ENCODE results near the gene MZT1.

Gene MZT1

DNA sequence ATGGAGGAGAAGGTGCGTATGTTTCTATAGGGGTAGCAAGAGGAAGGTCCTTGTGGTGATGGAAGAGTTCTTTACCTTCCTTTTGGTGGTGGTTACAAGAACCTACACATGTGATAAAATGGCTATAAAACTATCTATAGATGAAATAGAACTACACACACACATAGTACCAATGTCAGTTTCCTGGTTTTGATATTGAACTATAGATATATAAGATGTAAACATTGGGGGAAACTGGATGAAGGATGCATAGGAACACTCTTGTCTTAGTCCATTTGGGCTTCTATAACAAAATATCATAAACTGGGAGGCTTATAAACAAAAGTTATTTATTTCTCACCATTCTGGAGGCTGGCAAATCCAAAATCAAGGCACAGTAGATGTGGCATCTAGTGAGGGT lies 47.1 kb downstream of the MZT1 start:
- DNase-seq (ENCODE audit: low read depth in 2 of 2) = no peak

- DNase-seq (ENCODE audit: low read depth in 2 of 2) = no peak
Observed at GRCh38 chr13:72678312-72678711, 49.1 kb downstream of the MZT1 start.

GRCh38 chr13:72677431-72677830 lies 50.0 kb downstream of the MZT1 start:
- DNase-seq (ENCODE audit: low read depth in 2 of 2) = no peak

DNA sequence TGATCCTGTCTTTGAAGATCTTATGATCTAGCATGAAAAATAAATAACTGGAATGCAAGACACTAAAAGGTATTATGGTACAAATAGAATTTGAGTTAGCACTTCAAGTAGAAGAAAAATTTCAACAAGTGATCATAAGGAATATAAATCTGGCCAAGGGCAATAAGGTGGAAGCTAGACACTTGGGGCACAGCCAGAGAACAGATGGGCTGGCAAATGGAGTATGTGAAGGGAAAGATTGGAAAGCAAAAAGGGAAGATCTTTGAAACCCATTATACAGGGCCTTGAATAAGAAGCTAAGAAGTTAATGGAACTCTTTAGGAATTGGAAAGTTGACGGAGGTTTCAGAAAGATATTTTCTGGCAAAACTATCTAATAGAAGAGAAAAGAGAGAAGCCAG lies 61.0 kb downstream of the MZT1 start:
- no peak for DNase-seq (ENCODE audit: low read depth in 2 of 2)

- no peak for DNase-seq (ENCODE audit: low read depth in 2 of 2)
Observed at GRCh38 chr13:72662548-72662947, 64.9 kb downstream of the MZT1 start.

Data from activated CD4-positive, alpha-beta T cell treated with anti-CD3 and anti-CD28 coated beads for 24 hours (primary cell).